Small intestine (tissue), 7 donors: Measurements from ENCODE around the gene PLXNA4. TPM values are rescaled to one million over a fixed set of nuclear protein-coding genes. Genes with fewer than 3 reads are reported as not detected.

ENCODE experiments used
- DNase-seq, 2 donors: peaks; one replicate each; pipeline versions ENCODE4 v3.0.0 to v3.0.0-alpha.2; 2013
- FAIRE-seq: peaks from 2 replicates; lab custom pipeline; 2012; peaks lifted over from hg19 to GRCh38; lab: Jason Lieb, UNC
- H3K27ac ChIP-seq, 3 donors: one replicate each; pipeline ENCODE4 v1.5.1; 2013; ENCODE audit warnings: low read length in 2 of 3, mild to moderate bottlenecking in 2 of 3, control low read depth in 1 of 3, inconsistent platforms in 1 of 3, low read depth in 1 of 3, moderate library complexity in 1 of 3
- H3K27me3 ChIP-seq, 3 donors: one replicate each; pipeline ENCODE4 v1.6.1; 2013; ENCODE audit warnings: low read length in 3 of 3, inconsistent platforms in 1 of 3; ENCODE audit not compliant: control insufficient read depth in 3 of 3, insufficient read depth in 3 of 3
- H3K36me3 ChIP-seq, 3 donors: one replicate each; pipeline ENCODE4 v1.6.1; 2013; ENCODE audit warnings: low read length in 3 of 3, inconsistent platforms in 1 of 3, low read depth in 1 of 3, mild to moderate bottlenecking in 1 of 3, moderate library complexity in 1 of 3; ENCODE audit not compliant: control insufficient read depth in 3 of 3, insufficient read depth in 2 of 3
- H3K4me1 ChIP-seq, 3 donors: one replicate each; pipeline ENCODE4 v1.6.1; 2013; ENCODE audit warnings: low read length in 2 of 3, inconsistent platforms in 1 of 3, low read depth in 1 of 3, mild to moderate bottlenecking in 1 of 3, moderate library complexity in 1 of 3; ENCODE audit not compliant: control insufficient read depth in 3 of 3, insufficient read depth in 2 of 3
- H3K4me3 ChIP-seq, 3 donors: one replicate each; pipeline ENCODE4 v1.5.1; 2013; ENCODE audit warnings: low read length in 3 of 3, control low read depth in 1 of 3, inconsistent platforms in 1 of 3, low read depth in 1 of 3, mild to moderate bottlenecking in 1 of 3, moderate library complexity in 1 of 3
- H3K9me3 ChIP-seq, 2 donors: one replicate each; pipeline ENCODE4 v1.6.1; 2013; ENCODE audit warnings: low read depth in 1 of 2, low read length in 1 of 2; ENCODE audit not compliant: control insufficient read depth in 2 of 2, insufficient read depth in 1 of 2
- WGBS, 3 donors: extraction: QIAGEN DNeasy Blood & Tissue Kit; methylation state at CpG; one replicate each; pipeline ENCODE4 v1.1.7; 2013; 5-methylcytosine and 5-hydroxymethylcytosine counted together
- polyA plus RNA-seq, 4 donors: library from polyadenylated mRNA; stranded (reverse) in 3 of 4; unstranded in 1 of 4; fragments of 200-250 nt in 3 of 4; fragments of 120-200 nt in 1 of 4; gene quantifications; one replicate each; pipeline versions ENCODE4 v1.2.1 to v1.2.3, GENCODE V29; 2013
- donor health status: healthy with polysubstance abuse.
- donor health status: control.
- donor health status: control.
- donor health status: Bipolar disorder and iron deficiency.
- donor health status: healthy.

The PLXNA4 gene
- polyA plus RNA-seq, 4 donors: under 0.01 to 3.9 (median 1.2) TPM; not detected in 1

- DNase-seq (no peak), FAIRE-seq (no peak)
- Histone ChIP-seq H3K4me3 (no peak overlapping the region), H3K9me3 (no peaks in the 10 kb centered on the region), H3K4me1 (no peaks in the 10 kb centered on the region), H3K36me3 (no peaks in the 10 kb centered on the region), H3K27me3 (peaks cover 0 to 3% (median 0%) of the 10 kb centered on the region in 3 donors), H3K27ac (no peak overlapping the region)
- 66 to 81% (median 76%) methylated on average over 5 of the region's 5 CpGs for WGBS, 3 donors
Observed at GRCh38 chr7:132095111-132095765, 481.0 kb downstream of the PLXNA4 start.

GRCh38 chr7:132092106-132092505 is 484.2 kb downstream of the PLXNA4 start:
- Histone ChIP-seq H3K4me3 (no peak overlapping the region), H3K27ac (no peak overlapping the region), H3K36me3 (no peaks in the 10 kb centered on the region), H3K4me1 (no peaks in the 10 kb centered on the region), H3K9me3 (no peaks in the 10 kb centered on the region), H3K27me3 (no peaks in the 10 kb centered on the region)
- FAIRE-seq (no peak), DNase-seq (no peak)
- WGBS, 3 donors: 6 to 50% (median 24%) methylated on average over 4 of the region's 4 CpGs

GRCh38 chr7:132091706-132092105 is 484.6 kb downstream of the PLXNA4 start:
- Histone ChIP-seq H3K36me3 (no peaks in the 10 kb centered on the region), H3K4me1 (no peaks in the 10 kb centered on the region), H3K27ac (no peak overlapping the region), H3K4me3 (no peak overlapping the region), H3K9me3 (no peaks in the 10 kb centered on the region), H3K27me3 (no peaks in the 10 kb centered on the region)
- 50 to 65% (median 60%) methylated on average over 1 of the region's 1 CpG for WGBS, 3 donors
- no peak for FAIRE-seq
- no peak for DNase-seq

GRCh38 chr7:132090444-132090843 is 485.8 kb downstream of the PLXNA4 start:
- Histone ChIP-seq H3K9me3 (no peaks in the 10 kb centered on the region), H3K4me3 (no peak overlapping the region), H3K36me3 (no peaks in the 10 kb centered on the region), H3K27me3 (no peaks in the 10 kb centered on the region), H3K4me1 (no peaks in the 10 kb centered on the region), H3K27ac (no peak overlapping the region)
- FAIRE-seq (no peak), DNase-seq (no peak)
- WGBS, 3 donors: 77 to 81% (median 78%) methylated on average over 4 of the region's 4 CpGs

- DNase-seq (no peak), FAIRE-seq (no peak)
- Histone ChIP-seq H3K27ac (no peak overlapping the region), H3K27me3 (no peaks in the 10 kb centered on the region), H3K36me3 (no peaks in the 10 kb centered on the region), H3K9me3 (no peaks in the 10 kb centered on the region), H3K4me1 (no peaks in the 10 kb centered on the region), H3K4me3 (no peak overlapping the region)
- 81 to 94% (median 91%) methylated on average over 3 of the region's 3 CpGs for WGBS, 3 donors
Observed at GRCh38 chr7:132089356-132089755, 486.9 kb downstream of the PLXNA4 start.

GRCh38 chr7:132087421-132087820 is 488.8 kb downstream of the PLXNA4 start:
- WGBS, 3 donors: 81 to 86% (median 84%) methylated on average over 2 of the region's 2 CpGs
- H3K27me3 ChIP-seq: no peaks in the 10 kb centered on the region
- H3K4me3 ChIP-seq: no peak overlapping the region
- H3K4me1 ChIP-seq: no peaks in the 10 kb centered on the region
- no peaks in the 10 kb centered on the region for H3K36me3 ChIP-seq
- DNase-seq (no peak), FAIRE-seq (no peak)
- no peak overlapping the region for H3K27ac ChIP-seq
- no peaks in the 10 kb centered on the region for H3K9me3 ChIP-seq

- H3K36me3 ChIP-seq: no peaks in the 10 kb centered on the region
- FAIRE-seq (no peak), DNase-seq (peak in 1 of 2 donors; percentile 94)
- no peaks in the 10 kb centered on the region for H3K4me1 ChIP-seq
- H3K9me3 ChIP-seq: no peaks in the 10 kb centered on the region
- H3K4me3 ChIP-seq: no peak overlapping the region
- WGBS, 3 donors: 21 to 61% (median 54%) methylated on average over 8 of the region's 8 CpGs
- H3K27ac ChIP-seq: no peak overlapping the region
- H3K27me3 ChIP-seq: peaks cover 0 to under 1% (median 0%) of the 10 kb centered on the region in 3 donors
Observed at GRCh38 chr7:132084776-132085388, 491.4 kb downstream of the PLXNA4 start.

GRCh38 chr7:132083537-132084123 is 492.6 kb downstream of the PLXNA4 start:
- DNase-seq (no peak), FAIRE-seq (no peak)
- no peak overlapping the region for H3K4me3 ChIP-seq
- H3K9me3 ChIP-seq: no peaks in the 10 kb centered on the region
- no peak overlapping the region for H3K27ac ChIP-seq
- H3K4me1 ChIP-seq: peaks cover 0 to 4% (median 0%) of the 10 kb centered on the region in 3 donors
- H3K27me3 ChIP-seq: peaks cover 0 to 3% (median 0%) of the 10 kb centered on the region in 3 donors
- WGBS, 3 donors: 86 to 92% (median 90%) methylated on average over 8 of the region's 8 CpGs
- no peaks in the 10 kb centered on the region for H3K36me3 ChIP-seq
